Measurements from ENCODE around the gene ALPL.

The ALPL gene

GRCh38 chr1:21584096-21584495, 74.9 kb downstream of the ALPL start:
- ATAC-seq, result no peak

DNA sequence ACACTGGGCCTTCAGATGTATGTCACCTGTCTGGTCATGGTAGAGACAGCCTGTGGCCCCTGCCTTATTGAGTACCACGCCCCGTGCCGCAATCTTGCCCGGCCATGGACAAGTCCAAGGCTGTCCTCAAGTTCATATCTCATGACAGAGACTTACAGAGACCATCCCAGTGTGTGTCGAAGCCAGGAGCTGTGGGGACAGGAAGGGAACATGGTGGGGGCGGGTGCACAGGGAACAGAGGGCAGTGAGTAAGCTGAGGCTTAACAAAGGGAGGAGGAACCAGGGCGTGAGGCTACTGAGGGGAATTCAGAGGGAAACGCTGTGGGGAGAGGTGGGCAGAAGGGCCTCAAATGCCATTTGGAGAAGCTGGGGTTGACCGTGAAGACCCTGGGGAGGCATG, 75.8 kb downstream of the ALPL start:
- ATAC-seq, result no peak

- ATAC-seq, result no peak
These were observed 77.0 kb downstream of the ALPL start for GRCh38 chr1:21586222-21586621.

GRCh38 chr1:21586846-21587601, 77.8 kb downstream of the ALPL start:
- no peak for ATAC-seq

GRCh38 chr1:21587602-21587953, 78.4 kb downstream of the ALPL start:
- ATAC-seq, result no peak

- ATAC-seq, result no peak
These were observed 80.4 kb downstream of the ALPL start for GRCh38 chr1:21589618-21590017.

- no peak for ATAC-seq
These were observed 81.1 kb downstream of the ALPL start for GRCh38 chr1:21590126-21590880.

DNA sequence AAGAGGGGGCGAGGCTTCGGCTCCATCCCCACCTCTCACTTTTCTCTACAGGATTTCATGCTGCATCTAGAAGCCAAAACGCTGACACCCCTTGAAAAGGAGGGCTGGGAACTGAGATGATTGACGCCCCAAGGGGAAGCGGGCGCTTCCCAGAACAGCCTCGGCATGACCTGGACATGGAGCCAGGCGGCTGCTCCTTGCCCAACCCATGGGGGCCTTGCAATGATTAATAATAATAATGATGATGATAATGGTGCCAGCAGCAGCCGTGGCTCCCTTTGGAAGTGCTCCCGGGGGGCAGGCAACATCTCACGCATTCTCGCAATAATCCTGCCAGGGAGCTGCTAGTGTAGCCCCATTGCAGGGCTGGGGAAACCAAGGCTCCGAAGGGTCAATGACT, 81.7 kb downstream of the ALPL start:
- no peak for ATAC-seq

- ATAC-seq, result no peak
These were observed 83.1 kb downstream of the ALPL start for GRCh38 chr1:21592086-21592865.

GRCh38 chr1:21593231-21593630, 84.0 kb downstream of the ALPL start:
- no peak for ATAC-seq

DNA sequence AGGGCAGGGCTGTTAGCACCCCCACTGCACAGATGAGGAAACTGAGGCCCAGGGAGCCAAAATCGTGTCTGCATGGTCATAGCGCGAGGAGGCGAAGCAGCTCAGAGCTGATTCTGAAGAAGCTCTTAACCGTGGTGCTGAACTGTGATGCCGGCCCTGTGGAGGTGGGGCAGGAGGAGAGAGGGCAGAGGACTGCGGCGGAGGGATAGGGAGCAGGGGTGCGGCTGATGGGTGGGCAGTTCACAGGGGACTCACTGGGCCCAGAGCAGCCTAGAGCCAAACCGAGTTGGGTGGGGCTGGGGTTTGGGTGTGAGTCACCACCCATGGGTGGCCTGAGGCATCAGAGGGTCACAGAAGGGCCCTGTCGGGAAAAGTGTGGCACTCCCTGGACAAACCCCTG, 85.3 kb downstream of the ALPL start:
- ATAC-seq, result no peak

DNA sequence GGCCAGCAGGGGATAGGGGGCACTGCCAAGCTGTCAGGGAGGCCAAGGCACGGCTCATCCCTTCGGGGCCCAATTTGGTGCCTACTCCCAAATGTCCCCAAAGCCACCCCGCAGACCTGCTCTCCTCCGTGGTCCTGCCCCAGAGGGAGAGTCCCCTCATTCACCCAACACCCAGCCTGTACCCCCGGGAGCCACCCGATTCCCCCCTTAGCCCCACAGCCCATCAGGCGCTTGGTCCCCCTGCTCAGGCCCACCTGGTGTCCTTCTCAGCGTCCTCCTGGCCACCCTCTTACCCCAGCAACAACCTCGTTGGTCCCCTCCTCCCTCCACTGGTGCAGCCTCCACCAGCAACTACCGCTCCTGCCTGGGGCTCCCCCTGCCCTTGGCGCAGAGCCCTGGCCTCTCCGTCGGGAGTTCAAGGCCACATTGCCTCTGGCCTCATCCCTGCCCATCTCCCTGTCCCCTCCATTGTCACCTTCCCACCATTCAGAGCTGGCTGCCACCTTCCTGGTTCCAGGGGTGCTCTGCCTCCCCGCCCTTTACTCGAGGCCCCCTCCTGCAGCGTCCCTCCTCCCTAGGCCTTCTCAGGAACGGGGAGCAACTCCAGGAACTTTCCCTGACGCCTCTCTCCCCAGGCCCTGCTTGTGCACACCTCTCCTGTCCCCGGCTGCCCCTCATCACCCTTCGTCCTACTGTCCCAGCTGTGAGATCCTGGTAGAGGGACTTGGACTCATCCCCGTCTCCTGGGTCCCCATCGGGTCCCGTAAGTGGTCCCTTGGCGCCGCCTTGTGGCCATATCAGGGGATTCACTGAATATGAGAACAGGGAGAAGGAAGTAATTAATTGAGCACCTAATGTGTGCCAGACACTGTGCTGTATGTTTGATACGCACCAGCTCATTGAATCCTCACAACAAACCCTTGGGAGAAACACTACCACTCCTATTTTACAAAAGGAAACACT, 86.0 kb downstream of the ALPL start:
- ATAC-seq, result peak in 1 of 2 donors; percentile 15

GRCh38 chr1:21596174-21596573, 87.0 kb downstream of the ALPL start:
- no peak for ATAC-seq

- no peak for ATAC-seq
These were observed 87.4 kb downstream of the ALPL start for GRCh38 chr1:21596628-21597027.

GRCh38 chr1:21597753-21598152, 88.5 kb downstream of the ALPL start:
- no peak for ATAC-seq

- no peak for ATAC-seq
These were observed 89.2 kb downstream of the ALPL start for GRCh38 chr1:21598417-21598816.

- ATAC-seq, result no peak
These were observed 89.7 kb downstream of the ALPL start for GRCh38 chr1:21598904-21599303.

- no peak for ATAC-seq
These were observed 90.2 kb downstream of the ALPL start for GRCh38 chr1:21599402-21599801.

DNA sequence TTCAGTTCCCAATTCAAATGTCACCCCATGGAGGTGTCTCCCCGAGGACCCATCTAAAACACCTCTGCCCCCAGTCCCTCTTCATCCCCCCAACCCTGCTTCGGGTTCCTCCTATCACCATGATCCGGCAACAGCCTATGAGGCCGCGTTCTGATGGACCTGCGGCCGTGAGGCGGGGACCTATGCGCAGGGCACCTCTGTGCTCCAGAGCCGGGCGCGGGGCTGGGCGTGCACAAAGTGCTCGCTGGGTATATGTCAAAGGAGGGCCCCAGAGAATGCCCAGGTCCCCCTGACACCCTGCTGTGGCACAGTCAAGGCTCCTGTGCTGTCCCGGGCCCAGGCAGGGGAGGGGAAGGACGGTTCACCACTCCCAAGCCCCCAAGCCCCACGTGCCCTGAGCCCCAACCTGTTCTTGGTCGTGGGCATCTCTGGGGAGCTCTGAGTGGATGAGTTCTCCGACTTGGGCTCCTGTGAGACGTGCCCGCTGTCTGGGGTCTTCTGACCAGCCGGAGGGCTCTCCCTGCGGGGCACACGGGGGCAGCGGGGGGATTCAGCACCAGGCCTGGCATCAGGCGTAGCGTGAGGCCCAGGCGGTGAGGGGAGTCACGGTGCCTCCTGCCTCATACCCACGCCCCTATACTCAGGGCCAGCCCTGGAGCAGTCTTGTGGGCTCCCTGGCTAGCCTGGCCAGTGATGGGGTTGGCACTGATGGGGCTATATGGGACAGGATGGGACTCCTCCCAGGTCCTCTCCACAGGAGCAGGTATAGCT, 92.2 kb downstream of the ALPL start:
- ATAC-seq, result no peak

DNA sequence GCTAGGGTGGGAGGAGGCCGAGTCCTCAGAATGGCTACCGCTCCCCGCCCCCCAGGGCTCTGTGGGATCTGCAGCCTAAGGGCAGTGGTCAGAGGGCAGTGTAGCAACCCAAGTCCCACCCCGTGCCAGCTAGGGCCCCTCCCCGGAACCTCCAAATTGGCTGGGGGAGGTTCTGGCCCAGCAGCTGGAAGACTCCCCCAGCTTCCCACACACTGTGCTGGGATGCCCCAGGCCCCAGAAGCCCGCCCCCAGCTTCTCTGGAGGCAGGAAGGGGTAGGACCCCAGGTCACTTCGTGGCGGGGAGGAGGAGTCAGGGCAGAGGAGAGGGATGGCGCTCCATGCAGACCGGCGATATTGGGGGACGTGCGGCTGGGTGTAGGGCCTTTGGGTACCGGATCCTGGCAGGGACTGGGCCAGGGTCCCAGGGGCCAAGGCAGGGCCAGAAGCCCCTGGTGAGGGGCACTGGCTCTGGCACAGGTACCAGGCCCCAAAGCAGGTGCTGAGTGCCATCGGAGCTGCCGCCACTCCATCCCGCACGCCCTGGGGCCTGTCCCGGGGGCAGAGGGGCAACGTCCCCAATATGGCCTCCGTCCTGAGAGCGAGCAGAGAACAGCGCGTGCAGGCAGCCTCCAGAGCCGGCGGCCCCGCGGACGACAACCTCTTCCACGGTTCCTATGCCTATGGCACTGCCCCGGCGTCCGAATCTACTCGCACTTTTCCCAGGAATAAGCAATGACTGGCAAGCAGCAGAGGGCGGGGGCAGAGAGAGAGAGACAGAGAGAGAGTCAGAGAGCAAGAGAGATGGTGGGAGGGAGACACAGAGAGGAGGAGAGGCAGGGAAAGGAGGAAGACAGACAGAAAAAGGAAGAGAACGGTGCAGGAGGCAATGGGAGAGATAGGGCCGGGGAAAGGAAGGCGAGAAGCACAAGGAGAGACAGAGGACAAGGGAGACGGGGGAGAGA, 94.2 kb downstream of the ALPL start:
- no peak for ATAC-seq
